Measurements from ENCODE around the gene CENPQ. TPM values are rescaled to one million over a fixed set of nuclear protein-coding genes. Genes with fewer than 3 reads are reported as not detected.
A peak's percentile ranks its signal among the peaks of the same experiment; 100 is the strongest.

The CENPQ gene
- total and polyA plus RNA-seq, 2 of the 13 experiments (the other 11 are each of a cell fraction or from before 2014, with no cell fraction given): 9.1 to 20.1 TPM

GRCh38 chr6:49509342-49509741, 46.2 kb downstream of the CENPQ start (continued):
- no peak for TF ChIP-seq ZNF253 (CRISPR knock-in tag; IDR thresholded peaks at IDR 0.05; ENCODE audit: borderline replicate concordance)
- no peak for TF ChIP-seq AGO1 (IDR thresholded peaks at IDR 0.05; ENCODE audit: low read depth, low read length, poor library complexity, severe bottlenecking)
- TF ChIP-seq SOX6 (IDR thresholded peaks at IDR 0.05): no peak
- peak; percentile 43; the same call in 1 of the 2 replicates for TF ChIP-seq SOX6 (CRISPR knock-in tag; IDR thresholded peaks at IDR 0.05)
- TF ChIP-seq HNRNPL (IDR thresholded peaks at IDR 0.05; ENCODE audit: low read depth, low read length): no peak
- TF ChIP-seq MLLT10 (CRISPR knock-in tag; IDR thresholded peaks at IDR 0.05): no peak
- TF ChIP-seq ZNF382 (CRISPR knock-in tag; IDR thresholded peaks at IDR 0.05; ENCODE audit: borderline replicate concordance): no peak
- TF ChIP-seq HDAC6 (IDR thresholded peaks at IDR 0.05; ENCODE audit: low read depth, low read length): no peak
- TF ChIP-seq NONO (IDR thresholded peaks at IDR 0.05): no peak
- TF ChIP-seq NONO (CRISPR knock-in tag; conservative IDR thresholded peaks at IDR 0.05): no peak
- no peak for TF ChIP-seq NCOA5 (CRISPR knock-in tag; IDR thresholded peaks at IDR 0.05)
- TF ChIP-seq ZNF512B (CRISPR knock-in tag; IDR thresholded peaks at IDR 0.05; ENCODE audit: borderline replicate concordance): no peak
- no peak for TF ChIP-seq THAP9 (CRISPR knock-in tag; IDR thresholded peaks at IDR 0.05; ENCODE audit: borderline replicate concordance)
- TF ChIP-seq ZNF558 (CRISPR knock-in tag; IDR thresholded peaks at IDR 0.05; ENCODE audit: borderline replicate concordance): no peak
- no peak for TF ChIP-seq PTBP1 (IDR thresholded peaks at IDR 0.05; ENCODE audit: low read depth, low read length, poor library complexity, severe bottlenecking)
- no peak for TF ChIP-seq NR2F2 (IDR thresholded peaks at IDR 0.05; ENCODE audit: borderline replicate concordance, low read depth)
- TF ChIP-seq DNMT3B (CRISPR knock-in tag; conservative IDR thresholded peaks at IDR 0.05): no peak
- TF ChIP-seq FOXM1 (CRISPR knock-in tag; IDR thresholded peaks at IDR 0.05): no peak
- peak; percentile 82; the same call in 1 of the 2 replicates for TF ChIP-seq AHDC1 (CRISPR knock-in tag; IDR thresholded peaks at IDR 0.05; ENCODE audit: borderline replicate concordance)
